HepG2 (cell line): ENCODE measurements around the gene SLC12A5. TPM values are rescaled to one million over a fixed set of nuclear protein-coding genes. Genes with fewer than 3 reads are reported as not detected.

Experiments used
- AKNA ChIP-seq: sonication (generic); formaldehyde crosslinking; IDR thresholded peaks from 2 replicates; pipeline ENCODE4 v1.4.0; 2020; ENCODE audit warnings: missing genetic modification reagents, borderline replicate concordance
- CHD2 ChIP-seq: IDR thresholded peaks from 2 replicates; pipeline ENCODE4 v1.6.1; 2011; ENCODE audit warnings: low read depth, low read length, improper control_type of control experiment
- HOMEZ ChIP-seq: IDR thresholded peaks from 2 replicates; pipeline ENCODE4 v1.6.1; 2016; ENCODE audit warnings: low read depth
- KDM1A ChIP-seq: IDR thresholded peaks from 2 replicates; pipeline ENCODE4 v1.6.1; 2016; ENCODE audit warnings: missing compliant biosample characterization
- NPAS2 ChIP-seq: sonication (generic); formaldehyde crosslinking; IDR thresholded peaks from 2 replicates; pipeline ENCODE4 v1.8.0; 2022; ENCODE audit warnings: mild to moderate bottlenecking, missing genetic modification reagents, borderline replicate concordance
- POGK ChIP-seq: sonication (generic); formaldehyde crosslinking; conservative IDR thresholded peaks from 2 replicates; pipeline ENCODE4 v1.8.0; 2022; ENCODE audit warnings: mild to moderate bottlenecking, moderate library complexity, missing genetic modification reagents
- RBAK ChIP-seq: sonication (generic); formaldehyde crosslinking; IDR thresholded peaks from 2 replicates; pipeline ENCODE4 v1.5.1; 2020; ENCODE audit warnings: mild to moderate bottlenecking, missing genetic modification reagents
- RCOR2 ChIP-seq: IDR thresholded peaks from 2 replicates; pipeline ENCODE4 v1.6.1; 2016; ENCODE audit warnings: missing biosample characterization, missing genetic modification reagents
- REPIN1 ChIP-seq: sonication (generic); formaldehyde crosslinking; IDR thresholded peaks from 2 replicates; pipeline ENCODE4 v1.8.0; 2022; ENCODE audit warnings: missing genetic modification reagents, low read depth, mild to moderate bottlenecking, borderline replicate concordance
- RNF2 ChIP-seq: fragments of 450-650 bp; conservative IDR thresholded peaks from 2 replicates; pipeline ENCODE4 v1.6.1; 2016; ENCODE audit warnings: low read depth
- TOE1 ChIP-seq: sonication (generic); formaldehyde crosslinking; IDR thresholded peaks from 2 replicates; pipeline ENCODE4 v1.4.0; 2020; ENCODE audit warnings: mild to moderate bottlenecking, missing genetic modification reagents
- ZNF589 ChIP-seq: sonication (generic); formaldehyde crosslinking; conservative IDR thresholded peaks from 2 replicates; pipeline ENCODE4 v1.8.0; 2022; ENCODE audit warnings: mild to moderate bottlenecking, moderate library complexity, missing genetic modification reagents
- ZNF644 ChIP-seq: IDR thresholded peaks from 2 replicates; pipeline ENCODE4 v1.6.1; 2016; ENCODE audit warnings: low read depth
- polyA plus RNA-seq, 8 experiments: library from polyadenylated mRNA; depleted of rRNA in 3 of 8; stranded (reverse) in 7 of 8; unstranded in 1 of 8; fragments of >200 nt; fragmentation: Illumina TruSeq in 4 of 8; extraction: Trizol in 4 of 8; gene quantifications; 2 replicates each; pipeline versions ENCODE4 v1.2.1 to v1.2.3, GENCODE V29; 2011 to 2016; ENCODE audit warnings: low read depth in 4 of 8, missing spikeins in 1 of 8, mixed read lengths in 1 of 8; ENCODE audit not compliant: insufficient read depth in 1 of 8
- total RNA-seq, 5 experiments: library from RNA; depleted of rRNA; stranded (reverse); fragments of >200 nt; fragmentation: Illumina TruSeq; extraction: Trizol; gene quantifications; 2 replicates each; pipeline ENCODE4 v1.2.3, GENCODE V29; 2016; ENCODE audit warnings: low read depth in 1 of 5
- TF ChIP-seq, protein P1 (sequence below): sonication (generic); formaldehyde crosslinking; IDR thresholded peaks from 2 replicates; pipeline ENCODE4 v1.4.0; 2020; ENCODE audit warnings: mild to moderate bottlenecking, missing genetic modification reagents
- TF ChIP-seq, protein P2 (sequence below): sonication (generic); formaldehyde crosslinking; IDR thresholded peaks from 2 replicates; pipeline ENCODE4 v1.4.0; 2020; ENCODE audit warnings: missing genetic modification reagents, borderline replicate concordance
- TF ChIP-seq, protein P3 (sequence below): sonication (generic); formaldehyde crosslinking; IDR thresholded peaks from 2 replicates; pipeline ENCODE4 v1.8.1; 2023; ENCODE audit warnings: mild to moderate bottlenecking, missing genetic modification reagents, borderline replicate concordance

The SLC12A5 gene
- total and polyA plus RNA-seq, 2 of the 13 experiments (the other 11 are each of a cell fraction or from before 2014, with no cell fraction given), result 4.3 to 5.4 TPM

DNA sequence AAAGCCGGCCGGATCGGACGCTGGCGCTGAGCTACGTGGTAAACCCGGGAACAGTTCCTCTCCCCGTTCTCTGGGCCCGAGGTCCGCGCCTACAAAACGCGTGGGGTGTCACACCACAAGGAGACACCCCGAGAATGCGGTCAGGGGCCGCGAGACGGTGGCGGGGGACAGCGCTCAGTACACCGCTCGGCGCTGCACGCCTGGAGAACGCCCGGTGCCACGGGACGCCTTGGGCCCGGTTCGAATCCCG lies 60.1 kb downstream of the SLC12A5 start (continued):
- TF ChIP-seq RNF2 (no peak), CHD2 (0 out of 2 replicates have a peak, but pooled peaks have one; percentile 17), RCOR2 (no peak), AKNA (no peak), ZNF644 (CRISPR knock-in tag) (no peak), ZNF589 (no peak), KDM1A (CRISPR knock-in tag) (no peak), HOMEZ (CRISPR knock-in tag) (no peak), TOE1 (CRISPR knock-in tag) (no peak), POGK (CRISPR knock-in tag) (no peak), RBAK (CRISPR knock-in tag) (peak; percentile 22; the same call in 1 of the 2 replicates), NPAS2 (no peak), REPIN1 (CRISPR knock-in tag) (no peak)
- TF ChIP-seq, protein P1, sequence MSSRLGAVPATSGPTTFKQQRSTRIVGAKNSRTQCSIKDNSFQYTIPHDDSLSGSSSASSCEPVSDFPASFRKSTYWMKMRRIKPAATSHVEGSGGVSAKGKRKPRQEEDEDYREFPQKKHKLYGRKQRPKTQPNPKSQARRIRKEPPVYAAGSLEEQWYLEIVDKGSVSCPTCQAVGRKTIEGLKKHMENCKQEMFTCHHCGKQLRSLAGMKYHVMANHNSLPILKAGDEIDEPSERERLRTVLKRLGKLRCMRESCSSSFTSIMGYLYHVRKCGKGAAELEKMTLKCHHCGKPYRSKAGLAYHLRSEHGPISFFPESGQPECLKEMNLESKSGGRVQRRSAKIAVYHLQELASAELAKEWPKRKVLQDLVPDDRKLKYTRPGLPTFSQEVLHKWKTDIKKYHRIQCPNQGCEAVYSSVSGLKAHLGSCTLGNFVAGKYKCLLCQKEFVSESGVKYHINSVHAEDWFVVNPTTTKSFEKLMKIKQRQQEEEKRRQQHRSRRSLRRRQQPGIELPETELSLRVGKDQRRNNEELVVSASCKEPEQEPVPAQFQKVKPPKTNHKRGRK, result no peak; the same call in 1 of the 2 replicates
- TF ChIP-seq, protein P2, sequence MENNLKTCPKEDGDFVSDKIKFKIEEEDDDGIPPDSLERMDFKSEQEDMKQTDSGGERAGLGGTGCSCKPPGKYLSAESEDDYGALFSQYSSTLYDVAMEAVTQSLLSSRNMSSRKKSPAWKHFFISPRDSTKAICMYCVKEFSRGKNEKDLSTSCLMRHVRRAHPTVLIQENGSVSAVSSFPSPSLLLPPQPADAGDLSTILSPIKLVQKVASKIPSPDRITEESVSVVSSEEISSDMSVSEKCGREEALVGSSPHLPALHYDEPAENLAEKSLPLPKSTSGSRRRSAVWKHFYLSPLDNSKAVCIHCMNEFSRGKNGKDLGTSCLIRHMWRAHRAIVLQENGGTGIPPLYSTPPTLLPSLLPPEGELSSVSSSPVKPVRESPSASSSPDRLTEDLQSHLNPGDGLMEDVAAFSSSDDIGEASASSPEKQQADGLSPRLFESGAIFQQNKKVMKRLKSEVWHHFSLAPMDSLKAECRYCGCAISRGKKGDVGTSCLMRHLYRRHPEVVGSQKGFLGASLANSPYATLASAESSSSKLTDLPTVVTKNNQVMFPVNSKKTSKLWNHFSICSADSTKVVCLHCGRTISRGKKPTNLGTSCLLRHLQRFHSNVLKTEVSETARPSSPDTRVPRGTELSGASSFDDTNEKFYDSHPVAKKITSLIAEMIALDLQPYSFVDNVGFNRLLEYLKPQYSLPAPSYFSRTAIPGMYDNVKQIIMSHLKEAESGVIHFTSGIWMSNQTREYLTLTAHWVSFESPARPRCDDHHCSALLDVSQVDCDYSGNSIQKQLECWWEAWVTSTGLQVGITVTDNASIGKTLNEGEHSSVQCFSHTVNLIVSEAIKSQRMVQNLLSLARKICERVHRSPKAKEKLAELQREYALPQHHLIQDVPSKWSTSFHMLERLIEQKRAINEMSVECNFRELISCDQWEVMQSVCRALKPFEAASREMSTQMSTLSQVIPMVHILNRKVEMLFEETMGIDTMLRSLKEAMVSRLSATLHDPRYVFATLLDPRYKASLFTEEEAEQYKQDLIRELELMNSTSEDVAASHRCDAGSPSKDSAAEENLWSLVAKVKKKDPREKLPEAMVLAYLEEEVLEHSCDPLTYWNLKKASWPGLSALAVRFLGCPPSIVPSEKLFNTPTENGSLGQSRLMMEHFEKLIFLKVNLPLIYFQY, result no peak
- TF ChIP-seq, protein P3, sequence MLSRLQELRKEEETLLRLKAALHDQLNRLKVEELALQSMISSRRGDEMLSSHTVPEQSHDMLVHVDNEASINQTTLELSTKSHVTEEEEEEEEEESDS, result no peak
